ENCODE results near the gene SCT.

DNA sequence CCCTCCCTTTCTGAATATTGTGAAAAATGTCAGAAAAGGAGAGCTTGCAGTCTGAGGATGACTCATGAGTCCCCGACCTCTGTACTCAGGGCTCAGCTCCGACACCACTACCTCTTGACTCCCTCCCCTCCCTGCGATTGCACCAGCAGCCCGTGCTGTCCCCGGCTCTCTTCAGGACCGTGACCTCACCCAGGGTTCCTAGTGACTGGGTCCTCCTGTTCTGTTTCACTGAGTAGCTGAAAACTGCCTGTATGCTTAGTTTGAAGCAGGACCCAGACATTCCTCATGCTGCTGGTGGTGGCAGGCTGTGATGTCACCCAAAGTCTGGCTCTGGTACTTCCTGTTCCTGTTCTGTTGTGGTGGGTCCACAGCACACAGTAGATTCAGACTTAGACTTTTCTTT is 39.0 kb downstream of the SCT start:
- TF ChIP-seq POLR2AphosphoS5 (IDR thresholded peaks at IDR 0.05; ENCODE audit: insufficient read depth, low read depth, low read length): no peak
- TF ChIP-seq, protein P1, sequence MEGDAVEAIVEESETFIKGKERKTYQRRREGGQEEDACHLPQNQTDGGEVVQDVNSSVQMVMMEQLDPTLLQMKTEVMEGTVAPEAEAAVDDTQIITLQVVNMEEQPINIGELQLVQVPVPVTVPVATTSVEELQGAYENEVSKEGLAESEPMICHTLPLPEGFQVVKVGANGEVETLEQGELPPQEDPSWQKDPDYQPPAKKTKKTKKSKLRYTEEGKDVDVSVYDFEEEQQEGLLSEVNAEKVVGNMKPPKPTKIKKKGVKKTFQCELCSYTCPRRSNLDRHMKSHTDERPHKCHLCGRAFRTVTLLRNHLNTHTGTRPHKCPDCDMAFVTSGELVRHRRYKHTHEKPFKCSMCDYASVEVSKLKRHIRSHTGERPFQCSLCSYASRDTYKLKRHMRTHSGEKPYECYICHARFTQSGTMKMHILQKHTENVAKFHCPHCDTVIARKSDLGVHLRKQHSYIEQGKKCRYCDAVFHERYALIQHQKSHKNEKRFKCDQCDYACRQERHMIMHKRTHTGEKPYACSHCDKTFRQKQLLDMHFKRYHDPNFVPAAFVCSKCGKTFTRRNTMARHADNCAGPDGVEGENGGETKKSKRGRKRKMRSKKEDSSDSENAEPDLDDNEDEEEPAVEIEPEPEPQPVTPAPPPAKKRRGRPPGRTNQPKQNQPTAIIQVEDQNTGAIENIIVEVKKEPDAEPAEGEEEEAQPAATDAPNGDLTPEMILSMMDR (IDR thresholded peaks at IDR 0.05; ENCODE audit: extremely low read depth in 1 of 2, insufficient read depth in 1 of 2, low read depth in 1 of 2, low read length in 2 of 2): no peak
- TF ChIP-seq EZH2 (IDR thresholded peaks at IDR 0.05; ENCODE audit: borderline replicate concordance, low read depth, low read length, severe bottlenecking): no peak

All from endothelial cell of umbilical vein (primary cell).